Stomach (tissue), 4 donors: ENCODE results near the gene NRG3.

Source experiments
- CTCF ChIP-seq, 7 experiments: fragments of 450-650 bp in 4 of 7; fragments of 200-600 bp in 3 of 7; sonication (generic) in 3 of 7; IDR thresholded peaks; one replicate each; pipeline ENCODE4 v1.5.1; 2016 to 2019; ENCODE audit warnings: antibody characterized with exemption in 7 of 7, control low read depth in 2 of 7, mild to moderate bottlenecking in 1 of 7
- POLR2A ChIP-seq, 4 donors: fragments of 450-650 bp; IDR thresholded peaks; one replicate each; pipeline ENCODE4 v1.6.1; 2016; ENCODE audit warnings: antibody characterized with exemption in 4 of 4, control low read depth in 2 of 4, mild to moderate bottlenecking in 1 of 4, moderate library complexity in 1 of 4

DNA sequence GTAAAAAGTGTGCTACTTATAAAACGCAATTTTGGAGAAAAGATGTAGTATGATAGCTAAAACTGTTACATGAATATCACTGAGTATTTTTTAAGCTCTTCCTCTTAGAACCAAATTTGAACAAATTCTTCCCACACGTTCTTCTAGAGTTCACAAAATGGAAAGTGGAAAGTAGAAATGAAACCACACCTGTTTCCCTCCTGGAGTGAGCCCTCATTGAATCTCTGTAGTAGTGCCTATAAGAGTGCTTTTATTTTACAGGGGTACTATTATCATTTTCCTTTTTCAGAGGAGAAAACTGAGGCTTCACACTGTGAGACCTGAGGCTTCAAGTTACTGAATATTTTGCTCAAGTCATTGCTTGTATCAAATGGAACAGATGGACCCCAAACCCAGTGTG, 393.0 kb downstream of the NRG3 start:
- TF ChIP-seq CTCF (IDR thresholded peaks at IDR 0.05), result no peak
- no peak for TF ChIP-seq POLR2A (IDR thresholded peaks at IDR 0.05)
